GM18873 (cell line): ENCODE results near the gene TBC1D26.
"Not testable (repeated sequence)": the region's sequence is repeated elsewhere in the genome, so short reads cannot be mapped to it uniquely, and the experiment has no call there.

Experiments used
- ATAC-seq: cut with Tn5 transposase; IDR thresholded peaks from one replicate; pipeline ENCODE4 v1.9.1; 2021; ENCODE audit warnings: mild to moderate bottlenecking, moderate library complexity, moderate number of reproducible peaks; ENCODE audit not compliant: unreplicated experiment, low FRiP score

TBC1D26 gene

GRCh38 chr17:15731900-15732299 is at the start of gene TBC1D26:
TBC1D26 (plus strand) TSS chr17:15732283; CDS start chr17:15735349, 3,066 bp downstream.
- not testable (repeated sequence) for ATAC-seq

- ATAC-seq = not testable (repeated sequence)
These were observed 48.9 kb upstream of the TBC1D26 start for GRCh38 chr17:15683135-15683534.

- ATAC-seq = peak; percentile 80
These were observed 48.1 kb upstream of the TBC1D26 start, which contains the start of gene TRIM16 for GRCh38 chr17:15683824-15684478. TRIM16 (minus strand) TSS chr17:15684311; CDS start chr17:15651609, 32,702 bp downstream.

- ATAC-seq = not testable (repeated sequence)
These were observed 44.6 kb upstream of the TBC1D26 start for GRCh38 chr17:15687494-15687893.

- ATAC-seq = not testable (repeated sequence)
These were observed 33.1 kb upstream of the TBC1D26 start for GRCh38 chr17:15698967-15699366.

GRCh38 chr17:15699413-15699924 is 32.6 kb upstream of the TBC1D26 start, which contains the start of gene ZNF286A:
ZNF286A (plus strand) TSS chr17:15699752; CDS start chr17:15700330, 578 bp downstream.
- peak; percentile 97 for ATAC-seq

GRCh38 chr17:15699937-15700336 is 32.1 kb upstream of the TBC1D26 start:
- ATAC-seq = not testable (repeated sequence)

- ATAC-seq = not testable (repeated sequence)
These were observed 27.8 kb upstream of the TBC1D26 start for GRCh38 chr17:15704239-15704638.

- not testable (repeated sequence) for ATAC-seq
These were observed 27.3 kb upstream of the TBC1D26 start for GRCh38 chr17:15704813-15705212.

GRCh38 chr17:15708879-15709278 is 23.2 kb upstream of the TBC1D26 start:
- not testable (repeated sequence) for ATAC-seq

GRCh38 chr17:15716601-15717563 is 15.2 kb upstream of the TBC1D26 start:
- not testable (repeated sequence) for ATAC-seq

GRCh38 chr17:15730535-15730934 is 1.5 kb upstream of the TBC1D26 start:
- not testable (repeated sequence) for ATAC-seq

- not testable (repeated sequence) for ATAC-seq
These were observed 1.2 kb downstream of the TBC1D26 start for GRCh38 chr17:15733174-15733789.

- ATAC-seq = not testable (repeated sequence)
These were observed 4.5 kb downstream of the TBC1D26 start for GRCh38 chr17:15736578-15736977.

GRCh38 chr17:15738066-15738465 is 6.0 kb downstream of the TBC1D26 start:
- no peak for ATAC-seq

GRCh38 chr17:15739259-15739658 is 7.2 kb downstream of the TBC1D26 start:
- not testable (repeated sequence) for ATAC-seq

- not testable (repeated sequence) for ATAC-seq
These were observed 8.0 kb downstream of the TBC1D26 start for GRCh38 chr17:15740041-15740440.

- no peak for ATAC-seq
These were observed 8.6 kb downstream of the TBC1D26 start for GRCh38 chr17:15740570-15741120.

- ATAC-seq = no peak
These were observed 9.5 kb downstream of the TBC1D26 start for GRCh38 chr17:15741624-15742023.
